NB4 (cell line): ENCODE data around the gene SMCR8.

Experiments used
- CTCF ChIP-seq: IDR thresholded peaks from one replicate; pipeline ENCODE4 v1.5.1; 2012; ENCODE audit warnings: low read depth, low read length
- POLR2A ChIP-seq: IDR thresholded peaks from 2 replicates; pipeline ENCODE4 v1.6.1; 2011; ENCODE audit warnings: mild to moderate bottlenecking; ENCODE audit not compliant: insufficient read length; ENCODE audit errors: extremely low read depth
- TF ChIP-seq, protein P1 (sequence below): IDR thresholded peaks from 2 replicates; pipeline ENCODE4 v1.6.1; 2011; ENCODE audit warnings: low read depth, low read length

- no peak for TF ChIP-seq CTCF
- no peak for TF ChIP-seq POLR2A
- TF ChIP-seq, protein P1, sequence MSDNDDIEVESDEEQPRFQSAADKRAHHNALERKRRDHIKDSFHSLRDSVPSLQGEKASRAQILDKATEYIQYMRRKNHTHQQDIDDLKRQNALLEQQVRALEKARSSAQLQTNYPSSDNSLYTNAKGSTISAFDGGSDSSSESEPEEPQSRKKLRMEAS: no peak
Measured at GRCh38 chr17:18327093-18327492, 12.0 kb downstream of the SMCR8 start.
